KMS-11 (cell line): ENCODE results near the gene MAGOH.

Experiments
- H2AFZ ChIP-seq: fragments of 200-600 bp; sonication (generic); 2 replicates; pipeline ENCODE4 v1.6.1; 2016; ENCODE audit warnings: antibody characterized with exemption, mixed run types, low read depth
- H3K27ac ChIP-seq: fragments of 200-600 bp; sonication (generic); 2 replicates; pipeline ENCODE4 v1.6.1; 2016; ENCODE audit warnings: mild to moderate bottlenecking, mixed run types
- H3K27me3 ChIP-seq: fragments of 200-600 bp; sonication (generic); 2 replicates; pipeline ENCODE4 v1.6.1; 2017; ENCODE audit warnings: mild to moderate bottlenecking, low read depth, mixed run types, moderate library complexity; ENCODE audit not compliant: insufficient read depth
- H3K36me3 ChIP-seq: fragments of 200-600 bp; sonication (generic); 2 replicates; pipeline ENCODE4 v1.6.1; 2017; ENCODE audit warnings: mild to moderate bottlenecking, mixed run types; ENCODE audit not compliant: insufficient read depth
- H3K4me1 ChIP-seq: fragments of 200-600 bp; sonication (generic); 2 replicates; pipeline ENCODE4 v1.6.1; 2016; ENCODE audit warnings: mild to moderate bottlenecking, low read depth, mixed run types; ENCODE audit not compliant: poor library complexity, severe bottlenecking
- H3K4me2 ChIP-seq: fragments of 200-600 bp; sonication (generic); 2 replicates; pipeline ENCODE4 v1.7.0; 2016; ENCODE audit warnings: mild to moderate bottlenecking, mixed run types
- H3K4me3 ChIP-seq: fragments of 200-600 bp; sonication (generic); IDR thresholded peaks from 2 replicates; pipeline ENCODE4 v1.6.1; 2017; ENCODE audit warnings: low read depth, low read length, mixed read lengths; ENCODE audit not compliant: insufficient read depth
- H3K79me2 ChIP-seq: fragments of 200-600 bp; sonication (generic); 2 replicates; pipeline ENCODE4 v1.6.1; 2016; ENCODE audit warnings: low read depth, mixed run types; ENCODE audit not compliant: insufficient read depth
- H3K9ac ChIP-seq: fragments of 200-600 bp; sonication (generic); 2 replicates; pipeline ENCODE4 v1.6.1; 2016; ENCODE audit warnings: mild to moderate bottlenecking, mixed run types
- H4K20me1 ChIP-seq: fragments of 200-600 bp; sonication (generic); 2 replicates; pipeline ENCODE4 v1.6.1; 2016; ENCODE audit warnings: mild to moderate bottlenecking, mixed run types; ENCODE audit not compliant: insufficient read depth
- TF ChIP-seq, protein P1 (sequence below): fragments of 200-600 bp; sonication (generic); conservative IDR thresholded peaks from 2 replicates; pipeline ENCODE4 v1.6.1; 2017; ENCODE audit warnings: low read depth, mild to moderate bottlenecking, antibody characterized with exemption, low read length, moderate library complexity, mixed read lengths

Gene MAGOH

DNA sequence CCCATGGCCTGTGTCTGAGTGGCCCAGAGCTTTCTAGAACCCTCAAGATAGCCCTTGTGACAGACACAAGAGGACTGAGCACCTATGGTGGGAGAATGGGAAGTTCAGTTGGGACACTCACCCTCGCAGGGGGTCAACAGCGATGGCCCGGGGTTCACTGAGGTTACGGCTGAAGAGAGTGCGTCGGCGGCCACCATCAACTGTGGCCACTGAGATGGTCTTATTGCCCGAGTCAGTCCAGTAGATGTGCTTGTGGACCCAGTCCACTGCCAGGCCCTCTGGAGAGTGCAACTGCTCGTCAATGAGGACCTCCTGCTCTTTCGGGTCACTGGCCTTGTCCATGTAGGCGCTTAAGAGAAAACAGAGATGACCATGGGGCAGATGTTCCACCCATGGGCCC is 25.7 kb upstream of the MAGOH start:
- Histone ChIP-seq H3K36me3 (peaks cover 16% of the 10 kb centered on the region; the same call in 1 of the 2 replicates), H3K27me3 (no peaks in the 10 kb centered on the region), H3K9ac (no peak overlapping the region), H4K20me1 (no peaks in the 10 kb centered on the region), H3K27ac (no peak overlapping the region), H3K4me2 (no peak overlapping the region), H3K4me1 (no peaks in the 10 kb centered on the region), H3K4me3 (no peak overlapping the region), H3K79me2 (no peaks in the 10 kb centered on the region), H2AFZ (no peak overlapping the region)
- TF ChIP-seq, protein P1, sequence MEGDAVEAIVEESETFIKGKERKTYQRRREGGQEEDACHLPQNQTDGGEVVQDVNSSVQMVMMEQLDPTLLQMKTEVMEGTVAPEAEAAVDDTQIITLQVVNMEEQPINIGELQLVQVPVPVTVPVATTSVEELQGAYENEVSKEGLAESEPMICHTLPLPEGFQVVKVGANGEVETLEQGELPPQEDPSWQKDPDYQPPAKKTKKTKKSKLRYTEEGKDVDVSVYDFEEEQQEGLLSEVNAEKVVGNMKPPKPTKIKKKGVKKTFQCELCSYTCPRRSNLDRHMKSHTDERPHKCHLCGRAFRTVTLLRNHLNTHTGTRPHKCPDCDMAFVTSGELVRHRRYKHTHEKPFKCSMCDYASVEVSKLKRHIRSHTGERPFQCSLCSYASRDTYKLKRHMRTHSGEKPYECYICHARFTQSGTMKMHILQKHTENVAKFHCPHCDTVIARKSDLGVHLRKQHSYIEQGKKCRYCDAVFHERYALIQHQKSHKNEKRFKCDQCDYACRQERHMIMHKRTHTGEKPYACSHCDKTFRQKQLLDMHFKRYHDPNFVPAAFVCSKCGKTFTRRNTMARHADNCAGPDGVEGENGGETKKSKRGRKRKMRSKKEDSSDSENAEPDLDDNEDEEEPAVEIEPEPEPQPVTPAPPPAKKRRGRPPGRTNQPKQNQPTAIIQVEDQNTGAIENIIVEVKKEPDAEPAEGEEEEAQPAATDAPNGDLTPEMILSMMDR = no peak

DNA sequence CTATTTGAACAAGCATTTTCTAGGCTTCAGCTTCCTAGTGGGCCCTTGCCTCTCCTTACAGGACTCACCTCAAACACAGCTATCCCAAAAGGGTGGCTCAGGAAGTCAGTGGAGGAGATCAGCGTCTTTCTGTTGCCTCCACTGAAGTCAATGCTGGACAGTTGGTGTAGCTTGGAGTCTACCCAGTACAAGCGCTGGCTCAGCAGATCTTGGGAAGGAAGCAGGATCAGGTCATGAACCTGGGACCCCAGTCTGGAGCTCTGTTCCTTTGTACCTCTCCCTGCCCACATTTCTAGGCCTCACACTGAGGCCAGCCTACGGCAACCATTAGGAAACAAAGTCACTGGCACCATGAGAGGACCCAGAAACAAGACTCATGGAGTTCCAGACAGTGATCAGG is 23.7 kb upstream of the MAGOH start:
- H3K9ac ChIP-seq = no peak overlapping the region

GRCh38 chr1:53260631-53261247 is 22.4 kb upstream of the MAGOH start:
- H3K27me3 ChIP-seq = no peaks in the 10 kb centered on the region
- H3K9ac ChIP-seq = no peak overlapping the region
- H3K36me3 ChIP-seq = peaks cover 16% of the 10 kb centered on the region; the same call in 1 of the 2 replicates
- TF ChIP-seq, protein P1 = no peak
- no peak overlapping the region for H3K27ac ChIP-seq
- H3K79me2 ChIP-seq = no peaks in the 10 kb centered on the region
- no peaks in the 10 kb centered on the region for H3K4me1 ChIP-seq
- no peaks in the 10 kb centered on the region for H4K20me1 ChIP-seq
- H3K4me2 ChIP-seq = no peak overlapping the region
- H2AFZ ChIP-seq = no peak overlapping the region
- no peak overlapping the region for H3K4me3 ChIP-seq

More for the DNA sequence above, 23.7 kb upstream of the MAGOH start:
- no peak overlapping the region for H2AFZ ChIP-seq
- peaks cover 16% of the 10 kb centered on the region; the same call in 1 of the 2 replicates for H3K36me3 ChIP-seq
- no peak overlapping the region for H3K27ac ChIP-seq
- H3K79me2 ChIP-seq = no peaks in the 10 kb centered on the region
- H3K4me3 ChIP-seq = no peak overlapping the region
- H3K27me3 ChIP-seq = no peaks in the 10 kb centered on the region
- no peaks in the 10 kb centered on the region for H3K4me1 ChIP-seq
- H3K4me2 ChIP-seq = no peak overlapping the region
- H4K20me1 ChIP-seq = no peaks in the 10 kb centered on the region
- TF ChIP-seq, protein P1 = no peak

DNA sequence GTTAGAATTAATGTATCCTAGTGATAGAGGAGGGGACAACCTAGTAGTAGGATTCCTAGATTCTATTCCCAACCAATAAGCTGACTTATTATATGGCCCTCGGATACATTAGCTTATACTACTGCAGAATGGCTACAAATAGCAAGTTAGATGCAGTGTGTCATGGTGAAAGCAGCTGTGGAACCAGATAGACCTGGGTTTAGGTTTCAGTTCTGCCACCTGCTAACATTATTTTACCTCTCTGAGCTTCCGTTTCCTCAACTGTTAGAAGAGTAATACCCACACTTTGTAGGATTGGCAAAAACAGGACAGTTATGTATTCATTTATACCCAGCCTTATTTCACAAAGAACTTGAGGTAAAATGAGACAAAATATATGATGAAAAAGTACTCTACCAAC is 21.6 kb upstream of the MAGOH start:
- Histone ChIP-seq H3K27me3 (no peaks in the 10 kb centered on the region), H3K4me2 (no peak overlapping the region), H3K4me3 (no peak overlapping the region), H3K27ac (no peak overlapping the region), H2AFZ (no peak overlapping the region), H3K79me2 (no peaks in the 10 kb centered on the region), H4K20me1 (no peaks in the 10 kb centered on the region), H3K36me3 (peaks cover 16% of the 10 kb centered on the region; the same call in 1 of the 2 replicates), H3K9ac (no peak overlapping the region), H3K4me1 (no peaks in the 10 kb centered on the region)
- TF ChIP-seq, protein P1 = no peak
